PC-3 (cell line): Measurements from ENCODE around the gene AIG1.

ENCODE experiments used
- CTCF ChIP-seq: fragments of 300-600 bp; sonication (generic); conservative IDR thresholded peaks from 2 replicates; pipeline ENCODE4 v1.5.1; 2017; ENCODE audit warnings: antibody characterized with exemption, low read depth, mild to moderate bottlenecking, low read length
- EZH2 ChIP-seq: fragments of 300-600 bp; sonication (generic); IDR thresholded peaks from one replicate; pipeline ENCODE4 v1.6.1; 2017; ENCODE audit warnings: antibody characterized with exemption, mild to moderate bottlenecking, low read length; ENCODE audit not compliant: unreplicated experiment

- TF ChIP-seq CTCF = no peak
- no peak for TF ChIP-seq EZH2
Observed at GRCh38 chr6:143111443-143111842, 50.8 kb downstream of the AIG1 start.
